Measurements from ENCODE around the gene KRTAP10-11.

KRTAP10-11 gene

GRCh38 chr21:44695184-44695583 is 49.0 kb downstream of the KRTAP10-11 start:
- no peak for DNase-seq (ENCODE audit: low spot score)

- DNase-seq (ENCODE audit: low spot score): no peak
These were observed 49.4 kb downstream of the KRTAP10-11 start for GRCh38 chr21:44695641-44696040.

- no peak for DNase-seq (ENCODE audit: low spot score)
These were observed 50.4 kb downstream of the KRTAP10-11 start for GRCh38 chr21:44696572-44696971.
